PC-3 (cell line): ENCODE data around the gene KCNH1. TPM values are rescaled to one million over a fixed set of nuclear protein-coding genes. Genes with fewer than 3 reads are reported as not detected.

Source experiments
- ATAC-seq: fragments of 200-7000 bp; cut with Tn5 transposase; 2 replicates; pipeline ENCODE4 v1.9.1; 2020; ENCODE audit warnings: mild to moderate bottlenecking, moderate library complexity
- BruUV-seq: library from RNA; stranded (reverse); fragments of 400-500 nt; replicated peaks from 2 replicates; lab custom pipeline; 2021; lab: Mats Ljungman, UMichigan
- CTCF ChIA-PET: fragments of 300-600 bp; sonication (Branson Sonifier 250); formaldehyde crosslinking; loops from one replicate; lab custom pipeline; 2022; ENCODE audit warnings: antibody characterized with exemption; lab: Charles Lee
- POLR2A ChIA-PET: fragments of 300-600 bp; sonication (Branson Sonifier 250); formaldehyde crosslinking; loops from one replicate; lab custom pipeline; 2022; ENCODE audit warnings: antibody characterized with exemption; ENCODE audit not compliant: unreplicated experiment; lab: Charles Lee
- DNase-seq: peaks from one replicate; pipeline ENCODE4 v3.0.0-alpha.2; 2015
- H2AFZ ChIP-seq: fragments of 300-600 bp; sonication (generic); 2 replicates; pipeline ENCODE4 v1.6.0; 2016; ENCODE audit warnings: antibody characterized with exemption, low read length
- H3F3A ChIP-seq: fragments of 300-600 bp; sonication (generic); one replicate; pipeline ENCODE4 v1.6.0; 2017; ENCODE audit warnings: antibody characterized with exemption, low read length, control low read depth, mild to moderate bottlenecking; ENCODE audit not compliant: unreplicated experiment
- H3K27ac ChIP-seq: fragments of 300-600 bp; sonication (generic); 2 replicates; pipeline ENCODE4 v1.5.1; 2016; ENCODE audit warnings: mild to moderate bottlenecking, low read length
- H3K27me3 ChIP-seq: fragments of 300-600 bp; sonication (generic); 2 replicates; pipeline ENCODE4 v1.6.1; 2016; ENCODE audit warnings: low read length, mixed read lengths
- H3K36me3 ChIP-seq: fragments of 300-600 bp; sonication (generic); 2 replicates; pipeline ENCODE4 v1.6.1; 2016; ENCODE audit warnings: low read depth, mixed run types, low read length, mixed read lengths
- H3K4me1 ChIP-seq: fragments of 300-600 bp; sonication (generic); 2 replicates; pipeline ENCODE4 v1.5.1; 2016; ENCODE audit warnings: low read length; ENCODE audit not compliant: insufficient read depth
- H3K4me2 ChIP-seq: fragments of 300-600 bp; sonication (generic); 2 replicates; pipeline ENCODE4 v1.6.0; 2016; ENCODE audit warnings: low read length
- H3K4me3 ChIP-seq: fragments of 300-600 bp; sonication (generic); 2 replicates; pipeline ENCODE4 v1.5.1; 2016; ENCODE audit warnings: mild to moderate bottlenecking, low read length, mixed read lengths
- H3K79me2 ChIP-seq: fragments of 300-600 bp; sonication (generic); 2 replicates; pipeline ENCODE4 v1.6.1; 2017; ENCODE audit warnings: low read length, mixed read lengths
- H3K9ac ChIP-seq: fragments of 300-600 bp; sonication (generic); 2 replicates; pipeline ENCODE4 v1.6.0; 2016; ENCODE audit warnings: mild to moderate bottlenecking, low read length
- H3K9me2 ChIP-seq: fragments of 300-600 bp; sonication (generic); replicated peaks from 2 replicates; pipeline ENCODE4 v1.6.1; 2016; ENCODE audit warnings: mixed run types, low read length, mixed read lengths
- H3K9me3 ChIP-seq: fragments of 300-600 bp; sonication (generic); 2 replicates; pipeline ENCODE4 v1.6.1; 2016; ENCODE audit warnings: low read length, mixed read lengths
- H4K20me1 ChIP-seq: fragments of 300-600 bp; sonication (generic); 2 replicates; pipeline ENCODE4 v1.6.1; 2016; ENCODE audit warnings: low read length, mixed read lengths
- CTCF ChIP-seq: fragments of 300-600 bp; sonication (generic); conservative IDR thresholded peaks from 2 replicates; pipeline ENCODE4 v1.5.1; 2017; ENCODE audit warnings: antibody characterized with exemption, low read depth, mild to moderate bottlenecking, low read length
- EZH2 ChIP-seq: fragments of 300-600 bp; sonication (generic); IDR thresholded peaks from one replicate; pipeline ENCODE4 v1.6.1; 2017; ENCODE audit warnings: antibody characterized with exemption, mild to moderate bottlenecking, low read length; ENCODE audit not compliant: unreplicated experiment
- EZH2phosphoT487 ChIP-seq: fragments of 300-600 bp; sonication (generic); IDR thresholded peaks from 2 replicates; pipeline ENCODE4 v1.6.1; 2018; ENCODE audit warnings: mild to moderate bottlenecking, antibody characterized with exemption, low read length, borderline replicate concordance
- intact Hi-C: fragments of 100-400 bp; cut with micrococcal nuclease; formaldehyde crosslinking; loops from 2 replicates; pipeline ENCODE4 v1.9.0; 2023
- total RNA-seq: library from RNA; depleted of rRNA; stranded (reverse); fragments of >200 nt; gene quantifications from 2 replicates; pipeline ENCODE4 v1.2.3, GENCODE V29; 2014

KCNH1 gene
- total RNA-seq, 1 experiment from 2014 or later, result not detected

- H3F3A ChIP-seq, result no peaks in the 10 kb centered on the region
- no peaks in the 10 kb centered on the region for H3K4me1 ChIP-seq
- H3K27me3 ChIP-seq, result peaks cover 3% of the 10 kb centered on the region; the same call in 1 of the 2 replicates
- TF ChIP-seq CTCF (no peak), EZH2 (no peak), EZH2phosphoT487 (no peak)
- ATAC-seq, result no peak
- no peaks in the 10 kb centered on the region for H3K79me2 ChIP-seq
- H3K27ac ChIP-seq, result no peak overlapping the region
- intact Hi-C loops, result no loop called here
- H3K4me3 ChIP-seq, result no peak overlapping the region
- DNase-seq, result no peak
- H3K9ac ChIP-seq, result no peak overlapping the region
- ChIA-PET CTCF (no interaction called here), POLR2A (no interaction called here)
- no peaks in the 10 kb centered on the region for H4K20me1 ChIP-seq
- no peaks in the 10 kb centered on the region for H3K9me2 ChIP-seq
- no peaks in the 10 kb centered on the region for H3K9me3 ChIP-seq
- no peaks in the 10 kb centered on the region for H3K36me3 ChIP-seq
- no peak overlapping the region for H3K4me2 ChIP-seq
- H2AFZ ChIP-seq, result no peak overlapping the region
- BruUV-seq, result no TSS peak
Observed at GRCh38 chr1:210684466-210685294, 449.3 kb downstream of the KCNH1 start.

- intact Hi-C loops, result no loop called here
- BruUV-seq, result no TSS peak
Observed at GRCh38 chr1:210683403-210684047, 450.4 kb downstream of the KCNH1 start.

More at GRCh38 chr1:210683403-210684047, 450.4 kb downstream of the KCNH1 start:
- POLR2A ChIA-PET, result interaction anchor here (0.7 kb wide), 1 partner anchor 171 kb away, joined by 4 read pairs; no protein-coding TSS in a partner anchor
- Histone ChIP-seq H3K9ac (no peak overlapping the region), H3F3A (no peaks in the 10 kb centered on the region), H3K27ac (no peak overlapping the region), H3K79me2 (no peaks in the 10 kb centered on the region), H2AFZ (no peak overlapping the region), H3K9me2 (no peaks in the 10 kb centered on the region), H3K4me2 (no peak overlapping the region), H4K20me1 (no peaks in the 10 kb centered on the region), H3K4me1 (no peaks in the 10 kb centered on the region), H3K4me3 (no peak overlapping the region), H3K36me3 (no peaks in the 10 kb centered on the region), H3K27me3 (peaks cover 11% of the 10 kb centered on the region; the same call in 1 of the 2 replicates), H3K9me3 (no peaks in the 10 kb centered on the region)
- ATAC-seq, result no peak
- TF ChIP-seq EZH2phosphoT487 (no peak), EZH2 (no peak), CTCF (no peak)
- CTCF ChIA-PET, result no interaction called here
- no peak for DNase-seq
